Memory B cell (primary cell): ENCODE measurements around the gene OTUD4.

Experiments used
- ATAC-seq: fragments of 150-1000 bp; cut with Tn5 transposase; 2 replicates; pipeline ENCODE4 v1.10.0; 2021; ENCODE audit warnings: low read depth, mild to moderate bottlenecking, moderate library complexity
- DNase-seq, 2 donors: peaks; one replicate each; pipeline ENCODE4 v3.0.0; 2022; ENCODE audit warnings: low spot score in 2 of 2
- H3K27ac Mint-ChIP-seq: one replicate; pipeline ENCODE4 v1.8.0; 2022; ENCODE audit warnings: mild to moderate bottlenecking, moderate library complexity, mixed read lengths
- H3K27me3 Mint-ChIP-seq: one replicate; pipeline ENCODE4 v1.8.0; 2022; ENCODE audit warnings: mixed read lengths
- H3K36me3 Mint-ChIP-seq: one replicate; pipeline ENCODE4 v1.8.0; 2022; ENCODE audit warnings: mild to moderate bottlenecking, mixed read lengths
- H3K4me1 Mint-ChIP-seq: one replicate; pipeline ENCODE4 v1.8.0; 2022; ENCODE audit warnings: mixed read lengths
- H3K4me3 Mint-ChIP-seq: one replicate; pipeline ENCODE4 v1.8.0; 2022; ENCODE audit warnings: mild to moderate bottlenecking, moderate library complexity, mixed read lengths
- H3K9me3 Mint-ChIP-seq: one replicate; pipeline ENCODE4 v1.8.0; 2022; ENCODE audit warnings: mixed read lengths

OTUD4 gene

DNA sequence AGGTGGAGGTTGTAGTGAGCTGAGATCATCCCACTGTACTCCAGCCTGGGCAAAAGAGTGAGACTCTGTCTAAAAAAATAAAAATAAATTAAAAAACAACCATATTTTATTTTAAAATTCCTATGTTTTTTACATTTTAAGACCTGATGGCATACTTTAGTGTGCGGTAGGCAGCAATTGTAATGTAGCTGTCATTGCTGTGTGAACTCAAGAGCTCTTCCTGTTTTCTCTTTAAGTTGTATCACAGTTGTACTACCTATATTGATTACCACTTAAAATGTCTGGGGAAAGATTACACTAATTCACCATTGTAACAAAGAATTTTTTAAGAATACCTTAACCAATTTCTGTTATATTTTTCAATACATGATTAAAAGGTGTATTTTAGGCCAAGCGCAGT lies 55.0 kb downstream of the OTUD4 start:
- no peaks in the 10 kb centered on the region for H3K27me3 Mint-ChIP-seq
- ATAC-seq = no peak
- no peak for DNase-seq
- H3K27ac Mint-ChIP-seq = peak overlapping the region; percentile 83
- H3K4me3 Mint-ChIP-seq = no peak overlapping the region
- H3K36me3 Mint-ChIP-seq = peaks cover 19% of the 10 kb centered on the region
- H3K9me3 Mint-ChIP-seq = no peaks in the 10 kb centered on the region
- peaks cover 3% of the 10 kb centered on the region for H3K4me1 Mint-ChIP-seq

DNA sequence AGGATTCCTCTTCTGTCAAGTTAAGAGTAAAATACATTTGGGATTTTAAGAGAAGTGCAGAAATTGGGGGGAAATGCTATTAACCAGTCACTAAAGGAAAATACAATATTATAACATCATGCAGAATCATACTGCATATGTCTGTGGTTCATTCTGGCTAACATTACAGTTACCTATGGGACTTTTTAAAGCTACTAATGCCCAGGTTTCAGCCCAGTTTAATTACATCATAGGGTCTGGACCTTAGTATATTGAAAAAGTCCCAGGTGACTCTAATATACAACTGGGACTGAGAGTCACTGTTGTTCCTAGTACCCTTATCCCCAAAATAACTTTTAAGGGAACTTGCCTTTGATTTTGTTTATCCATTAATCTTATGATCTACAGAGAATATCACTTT lies 72.3 kb downstream of the OTUD4 start:
- H3K4me3 Mint-ChIP-seq = no peak overlapping the region
- H3K36me3 Mint-ChIP-seq = peaks cover 14% of the 10 kb centered on the region
- H3K27ac Mint-ChIP-seq = no peak overlapping the region
- no peaks in the 10 kb centered on the region for H3K9me3 Mint-ChIP-seq
- no peaks in the 10 kb centered on the region for H3K27me3 Mint-ChIP-seq
- H3K4me1 Mint-ChIP-seq = no peaks in the 10 kb centered on the region
- DNase-seq = no peak
- ATAC-seq = no peak

DNA sequence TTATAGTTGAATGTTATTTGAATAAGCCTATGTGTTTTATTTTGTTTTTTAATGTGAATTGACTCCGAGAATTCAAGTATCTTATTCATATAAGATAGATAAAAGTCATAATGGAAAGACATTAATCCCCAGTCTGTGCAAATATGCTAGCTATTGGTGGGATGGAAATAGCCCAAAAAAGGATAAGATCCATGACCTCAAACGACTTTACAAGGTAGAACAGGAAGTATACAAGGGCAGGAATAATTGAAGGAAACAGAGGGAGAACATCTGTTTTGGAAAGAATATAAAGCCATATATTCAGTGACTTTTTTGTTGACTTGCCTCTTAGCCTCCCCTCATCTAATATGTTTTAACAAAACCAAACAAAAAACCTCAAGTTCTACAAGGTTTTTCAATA lies 73.3 kb downstream of the OTUD4 start:
- Mint-ChIP-seq H3K4me1 (no peaks in the 10 kb centered on the region), H3K9me3 (no peaks in the 10 kb centered on the region), H3K4me3 (no peak overlapping the region), H3K27me3 (no peaks in the 10 kb centered on the region), H3K27ac (no peak overlapping the region), H3K36me3 (peaks cover 6% of the 10 kb centered on the region)
- no peak for DNase-seq
- no peak for ATAC-seq

DNA sequence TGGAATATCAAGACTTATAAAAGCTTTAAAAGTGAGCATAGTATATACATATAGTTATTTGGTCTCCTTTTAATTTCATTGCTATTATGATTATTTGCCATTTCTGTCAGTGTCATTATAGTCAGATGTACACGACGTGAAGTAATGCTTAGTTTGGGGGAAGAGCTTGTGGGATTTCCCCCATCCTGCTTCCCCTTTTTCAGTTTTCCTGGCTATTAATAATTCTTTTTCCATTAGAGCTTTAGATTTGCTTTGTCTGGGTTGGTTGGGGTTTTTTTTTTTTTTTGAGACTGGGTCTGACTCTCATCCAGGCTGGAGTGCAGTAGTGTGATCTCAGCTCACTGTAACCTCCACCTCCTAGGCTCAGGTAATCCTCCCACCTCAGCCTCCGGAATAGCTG lies 76.9 kb downstream of the OTUD4 start:
- H3K36me3 Mint-ChIP-seq = peaks cover 4% of the 10 kb centered on the region
- ATAC-seq (no peak), DNase-seq (no peak)
- H3K27ac Mint-ChIP-seq = no peak overlapping the region
- no peaks in the 10 kb centered on the region for H3K9me3 Mint-ChIP-seq
- no peaks in the 10 kb centered on the region for H3K27me3 Mint-ChIP-seq
- H3K4me1 Mint-ChIP-seq = peaks cover 8% of the 10 kb centered on the region
- no peak overlapping the region for H3K4me3 Mint-ChIP-seq

GRCh38 chr4:145102619-145103018 lies 77.8 kb downstream of the OTUD4 start:
- Mint-ChIP-seq H3K4me3 (no peak overlapping the region), H3K27ac (no peak overlapping the region), H3K36me3 (peaks cover 2% of the 10 kb centered on the region), H3K27me3 (no peaks in the 10 kb centered on the region), H3K9me3 (no peaks in the 10 kb centered on the region), H3K4me1 (peaks cover 8% of the 10 kb centered on the region)
- DNase-seq (no peak), ATAC-seq (no peak)

GRCh38 chr4:145101091-145101490 lies 79.3 kb downstream of the OTUD4 start:
- Mint-ChIP-seq H3K27me3 (no peaks in the 10 kb centered on the region), H3K4me3 (no peak overlapping the region), H3K9me3 (no peaks in the 10 kb centered on the region), H3K27ac (no peak overlapping the region), H3K4me1 (peaks cover 13% of the 10 kb centered on the region), H3K36me3 (peaks cover 2% of the 10 kb centered on the region)
- ATAC-seq (no peak), DNase-seq (no peak)

- Mint-ChIP-seq H3K27me3 (no peaks in the 10 kb centered on the region), H3K4me1 (peaks cover 18% of the 10 kb centered on the region), H3K4me3 (peak overlapping the region; percentile 94), H3K36me3 (peaks cover 9% of the 10 kb centered on the region), H3K27ac (peak overlapping the region; percentile 95), H3K9me3 (no peaks in the 10 kb centered on the region)
- DNase-seq = no peak
- ATAC-seq = no peak
These were observed 80.7 kb downstream of the OTUD4 start for GRCh38 chr4:145099653-145100052.

DNA sequence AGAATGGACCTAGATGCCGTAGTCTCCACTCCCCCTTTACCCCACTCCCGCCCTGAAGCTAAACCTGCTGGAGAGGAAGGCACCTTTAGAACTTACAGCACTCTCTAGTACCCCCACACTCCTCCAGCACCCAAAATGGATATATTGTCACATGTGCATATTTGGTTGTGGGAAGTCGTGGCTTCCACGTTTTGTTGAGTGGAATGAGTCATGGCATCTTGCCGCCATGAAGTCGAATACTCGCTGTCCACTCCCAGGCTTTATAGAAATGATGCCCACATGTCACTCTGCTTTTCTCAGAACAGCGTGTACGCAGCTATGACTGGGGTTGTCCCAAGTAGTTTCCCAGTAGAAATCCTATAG lies 81.7 kb downstream of the OTUD4 start:
- ATAC-seq (peak; percentile 19), DNase-seq (no peak)
- H3K36me3 Mint-ChIP-seq = peaks cover 17% of the 10 kb centered on the region
- H3K27ac Mint-ChIP-seq = peak overlapping the region; percentile 95
- peaks cover 19% of the 10 kb centered on the region for H3K4me1 Mint-ChIP-seq
- H3K4me3 Mint-ChIP-seq = peak overlapping the region; percentile 94
- H3K9me3 Mint-ChIP-seq = peaks cover 2% of the 10 kb centered on the region
- no peaks in the 10 kb centered on the region for H3K27me3 Mint-ChIP-seq

GRCh38 chr4:145097821-145098674 lies 82.3 kb downstream of the OTUD4 start, which contains the start of the genes ABCE1 and ANAPC10:
ABCE1 (plus strand) TSS chr4:145098311; CDS start chr4:145104413, 6,102 bp downstream.
ANAPC10 (minus strand) TSS chr4:145098196; CDS start chr4:145096099, 2,097 bp downstream.
- no peaks in the 10 kb centered on the region for H3K27me3 Mint-ChIP-seq
- ATAC-seq (peak; percentile 91), DNase-seq (peak; percentile 90)
- peaks cover 19% of the 10 kb centered on the region for H3K4me1 Mint-ChIP-seq
- peaks cover 23% of the 10 kb centered on the region for H3K36me3 Mint-ChIP-seq
- peaks cover 6% of the 10 kb centered on the region for H3K9me3 Mint-ChIP-seq
- H3K4me3 Mint-ChIP-seq = peak within 1 kb of the TSS; percentile 94
- H3K27ac Mint-ChIP-seq = peak within 1 kb of the TSS; percentile 95

- no peak for DNase-seq
- no peaks in the 10 kb centered on the region for H3K27me3 Mint-ChIP-seq
- ATAC-seq = no peak
- H3K36me3 Mint-ChIP-seq = peaks cover 28% of the 10 kb centered on the region
- peak overlapping the region; percentile 94 for H3K4me3 Mint-ChIP-seq
- H3K9me3 Mint-ChIP-seq = peaks cover 6% of the 10 kb centered on the region
- peaks cover 19% of the 10 kb centered on the region for H3K4me1 Mint-ChIP-seq
- H3K27ac Mint-ChIP-seq = peak overlapping the region; percentile 95
These were observed 83.0 kb downstream of the OTUD4 start for GRCh38 chr4:145097331-145097820.

- DNase-seq = no peak
- Mint-ChIP-seq H3K9me3 (peaks cover 6% of the 10 kb centered on the region), H3K36me3 (peaks cover 44% of the 10 kb centered on the region), H3K27ac (no peak overlapping the region), H3K27me3 (no peaks in the 10 kb centered on the region), H3K4me3 (no peak overlapping the region), H3K4me1 (peaks cover 13% of the 10 kb centered on the region)
- ATAC-seq = no peak
These were observed 86.8 kb downstream of the OTUD4 start for GRCh38 chr4:145093638-145094037.

DNA sequence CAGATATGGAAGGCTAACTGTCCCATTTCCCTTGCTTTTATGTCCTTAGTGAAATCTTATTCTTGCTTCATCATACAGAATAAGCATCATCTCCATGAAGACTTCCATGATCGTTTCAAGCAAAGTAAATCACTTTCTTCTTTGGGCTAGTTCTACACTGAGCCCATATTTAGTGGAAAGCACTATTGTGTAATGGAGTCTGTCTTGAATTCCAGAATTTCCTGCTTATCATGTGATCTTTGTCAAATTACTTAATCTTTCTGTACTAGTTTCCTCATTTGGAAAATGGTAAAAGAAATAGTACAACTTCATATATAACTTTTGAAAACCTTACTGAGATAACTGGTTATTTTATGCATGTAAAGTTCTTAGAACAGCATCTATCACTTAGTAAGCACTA lies 90.0 kb downstream of the OTUD4 start:
- ATAC-seq = no peak
- H3K27ac Mint-ChIP-seq = no peak overlapping the region
- peaks cover 6% of the 10 kb centered on the region for H3K9me3 Mint-ChIP-seq
- peaks cover 57% of the 10 kb centered on the region for H3K36me3 Mint-ChIP-seq
- H3K27me3 Mint-ChIP-seq = no peaks in the 10 kb centered on the region
- peaks cover 14% of the 10 kb centered on the region for H3K4me1 Mint-ChIP-seq
- no peak for DNase-seq
- no peak overlapping the region for H3K4me3 Mint-ChIP-seq

DNA sequence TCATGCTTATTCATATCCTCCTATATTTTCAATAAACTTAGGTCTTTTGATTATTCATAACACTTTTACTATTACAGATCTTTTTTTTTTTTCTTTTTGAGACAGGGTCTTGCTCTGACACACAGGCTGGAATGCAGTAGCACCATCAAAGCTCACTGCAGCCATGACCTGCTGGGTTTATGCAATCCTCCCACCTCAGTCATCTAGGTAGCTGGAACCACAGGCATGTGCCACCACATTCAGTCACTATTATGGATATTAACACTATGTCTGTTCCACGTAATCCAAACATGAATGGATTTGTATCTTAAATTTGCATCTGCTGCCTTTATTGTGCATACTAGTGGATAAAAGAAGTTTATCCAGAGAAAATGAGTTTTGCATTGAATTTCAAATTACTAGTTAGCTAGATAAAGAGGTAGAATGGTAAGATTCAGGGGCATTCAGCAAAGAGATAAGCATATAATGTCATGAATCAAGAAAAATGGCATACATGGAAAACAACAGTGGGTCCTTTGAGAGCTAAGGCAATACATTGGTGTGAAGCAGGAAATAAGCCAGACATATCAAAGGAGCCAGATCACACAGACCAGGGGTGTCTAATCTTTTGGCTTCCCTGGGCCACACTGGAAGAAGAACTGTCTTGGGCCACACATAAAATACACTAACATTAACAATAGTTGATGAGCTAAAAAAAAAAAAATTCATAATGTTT lies 96.3 kb downstream of the OTUD4 start:
- H3K4me1 Mint-ChIP-seq = peaks cover 10% of the 10 kb centered on the region

More for the DNA sequence above, 96.3 kb downstream of the OTUD4 start:
- Mint-ChIP-seq H3K27me3 (no peaks in the 10 kb centered on the region), H3K9me3 (no peaks in the 10 kb centered on the region), H3K27ac (peak overlapping the region; percentile 51), H3K4me3 (no peak overlapping the region), H3K36me3 (peaks cover 37% of the 10 kb centered on the region)
- DNase-seq (no peak), ATAC-seq (no peak)
